ENCODE data around the gene GRID2.
"Not testable (repeated sequence)": the region's sequence is repeated elsewhere in the genome, so short reads cannot be mapped to it uniquely, and the experiment has no call there.

DNA sequence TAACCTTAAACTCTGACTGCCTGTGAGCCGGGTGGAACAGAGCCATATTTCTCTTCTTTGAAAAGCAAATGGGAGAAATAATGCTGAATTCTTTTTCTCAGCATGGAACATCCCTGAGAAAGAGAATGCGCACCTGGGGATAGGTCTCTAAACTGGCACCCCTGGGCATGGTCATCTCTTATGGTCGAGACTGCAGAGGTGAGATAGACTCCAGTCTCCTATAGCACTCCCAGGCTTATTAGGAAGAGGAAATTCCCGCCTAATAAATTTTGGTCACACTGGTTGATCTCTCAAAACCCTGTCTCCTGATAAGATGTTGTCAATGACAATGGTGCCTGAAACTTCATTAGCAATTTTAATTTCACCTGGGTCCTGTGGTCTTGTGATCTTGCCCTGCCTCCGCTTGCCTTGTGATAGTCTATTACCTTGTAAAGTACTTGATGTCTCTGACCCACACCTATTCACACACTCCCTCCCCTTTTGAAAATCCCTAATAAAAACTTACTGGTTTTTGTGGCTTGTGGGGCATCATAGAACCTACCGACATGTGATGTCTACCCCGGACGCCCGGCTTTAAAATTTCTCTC, 1062.5 kb downstream of the GRID2 start:
- TF ChIP-seq, protein P1, sequence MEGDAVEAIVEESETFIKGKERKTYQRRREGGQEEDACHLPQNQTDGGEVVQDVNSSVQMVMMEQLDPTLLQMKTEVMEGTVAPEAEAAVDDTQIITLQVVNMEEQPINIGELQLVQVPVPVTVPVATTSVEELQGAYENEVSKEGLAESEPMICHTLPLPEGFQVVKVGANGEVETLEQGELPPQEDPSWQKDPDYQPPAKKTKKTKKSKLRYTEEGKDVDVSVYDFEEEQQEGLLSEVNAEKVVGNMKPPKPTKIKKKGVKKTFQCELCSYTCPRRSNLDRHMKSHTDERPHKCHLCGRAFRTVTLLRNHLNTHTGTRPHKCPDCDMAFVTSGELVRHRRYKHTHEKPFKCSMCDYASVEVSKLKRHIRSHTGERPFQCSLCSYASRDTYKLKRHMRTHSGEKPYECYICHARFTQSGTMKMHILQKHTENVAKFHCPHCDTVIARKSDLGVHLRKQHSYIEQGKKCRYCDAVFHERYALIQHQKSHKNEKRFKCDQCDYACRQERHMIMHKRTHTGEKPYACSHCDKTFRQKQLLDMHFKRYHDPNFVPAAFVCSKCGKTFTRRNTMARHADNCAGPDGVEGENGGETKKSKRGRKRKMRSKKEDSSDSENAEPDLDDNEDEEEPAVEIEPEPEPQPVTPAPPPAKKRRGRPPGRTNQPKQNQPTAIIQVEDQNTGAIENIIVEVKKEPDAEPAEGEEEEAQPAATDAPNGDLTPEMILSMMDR (conservative IDR thresholded peaks at IDR 0.05; ENCODE audit: low read depth, low read length): not testable (repeated sequence)
- not testable (repeated sequence) for TF ChIP-seq EZH2 (IDR thresholded peaks at IDR 0.05; ENCODE audit: low read length, unreplicated experiment)
